Stimulated activated CD8-positive, alpha-beta memory T cell treated with anti-CD3 and anti-CD28 coated beads, Interleukin-12 subunit alpha, Interleukin-12 subunit beta, amount 100 ng/mL, for 1 hour (primary cell): ENCODE data around the gene PRR7.
A peak's percentile ranks its signal among the peaks of the same experiment; 100 is the strongest.
"Not testable (repeated sequence)": the region's sequence is repeated elsewhere in the genome, so short reads cannot be mapped to it uniquely, and the experiment has no call there.

Experiments used
- DNase-seq: peaks from one replicate; pipeline ENCODE4 v3.0.0-alpha.2; 2020; ENCODE audit warnings: low read depth

Gene PRR7, protein sequence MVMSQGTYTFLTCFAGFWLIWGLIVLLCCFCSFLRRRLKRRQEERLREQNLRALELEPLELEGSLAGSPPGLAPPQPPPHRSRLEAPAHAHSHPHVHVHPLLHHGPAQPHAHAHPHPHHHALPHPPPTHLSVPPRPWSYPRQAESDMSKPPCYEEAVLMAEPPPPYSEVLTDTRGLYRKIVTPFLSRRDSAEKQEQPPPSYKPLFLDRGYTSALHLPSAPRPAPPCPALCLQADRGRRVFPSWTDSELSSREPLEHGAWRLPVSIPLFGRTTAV

DNA sequence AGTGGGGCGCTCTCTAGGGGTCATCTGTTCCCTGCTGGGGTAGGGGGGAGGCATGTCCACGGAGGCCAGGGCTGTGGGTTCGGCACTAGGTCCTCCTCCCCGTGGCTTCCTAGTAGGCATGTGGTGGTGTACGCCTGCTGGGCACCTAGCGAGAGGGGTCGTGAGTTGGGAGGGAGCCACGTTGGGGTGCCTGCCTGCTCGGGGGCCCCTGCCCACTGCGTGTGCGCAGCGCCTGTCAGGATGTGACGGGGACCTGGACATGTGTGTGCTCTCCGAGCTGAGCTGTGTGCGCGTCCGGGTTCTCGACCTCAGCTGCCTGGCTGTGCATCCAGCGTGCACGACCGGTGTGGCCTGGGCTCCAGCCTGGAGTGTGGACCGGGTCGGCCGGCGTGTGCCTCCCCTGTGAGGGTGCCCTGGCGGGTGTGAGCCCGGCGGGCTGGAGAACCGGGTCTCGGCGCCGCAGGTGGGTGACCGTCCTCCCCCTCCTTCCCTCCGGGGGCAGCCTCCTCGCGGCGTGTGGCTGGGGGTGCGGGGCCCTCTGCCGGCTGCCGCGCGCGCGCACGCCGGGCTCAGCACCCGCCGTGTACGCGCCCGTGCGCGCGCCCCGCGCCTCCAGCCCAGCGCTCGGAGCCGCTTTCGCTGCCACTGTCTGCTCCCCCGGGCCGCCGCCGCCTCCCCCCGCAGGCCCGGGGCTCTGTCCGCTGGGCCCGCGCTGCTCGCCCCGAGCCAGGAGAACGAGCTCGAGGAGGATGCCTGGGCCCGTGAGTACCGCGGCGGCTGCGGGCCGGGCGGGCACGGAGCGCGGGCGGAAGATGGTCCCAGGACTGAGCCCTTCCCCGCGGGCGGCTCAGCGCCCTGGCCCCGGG is at the start of gene PRR7:
Gene PRR7 (plus strand): TSS at position 615 of the 866 bp plus-strand sequence. CDS start 8,254 bp downstream, outside the sequence.
- DNase-seq = peak; percentile 45

DNA sequence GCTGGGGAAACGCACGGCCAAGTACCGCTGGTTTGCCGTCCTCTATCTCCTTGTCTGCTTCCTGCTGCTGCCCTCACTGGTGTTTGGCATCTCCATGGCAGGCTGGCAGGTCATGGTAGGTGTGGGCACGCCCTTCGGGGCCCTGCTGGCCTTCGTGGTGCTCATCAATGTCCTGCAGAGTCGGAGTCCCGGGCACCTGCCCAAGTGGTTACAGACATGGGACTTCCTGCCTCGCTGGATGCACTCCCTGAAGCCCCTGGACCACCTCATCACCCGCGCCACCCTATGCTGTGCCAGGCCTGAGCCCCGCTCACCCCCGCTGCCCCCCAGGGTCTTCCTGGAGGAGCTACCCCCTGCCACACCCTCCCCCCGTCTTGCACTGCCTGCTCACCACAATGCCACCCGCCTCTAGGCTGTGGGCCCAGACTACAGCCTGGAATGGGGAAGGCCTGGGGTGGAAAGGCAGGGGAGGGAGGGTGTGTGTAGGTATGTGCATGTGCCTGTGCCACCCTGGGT is 48.7 kb upstream of the PRR7 start:
- no peak for DNase-seq

DNA sequence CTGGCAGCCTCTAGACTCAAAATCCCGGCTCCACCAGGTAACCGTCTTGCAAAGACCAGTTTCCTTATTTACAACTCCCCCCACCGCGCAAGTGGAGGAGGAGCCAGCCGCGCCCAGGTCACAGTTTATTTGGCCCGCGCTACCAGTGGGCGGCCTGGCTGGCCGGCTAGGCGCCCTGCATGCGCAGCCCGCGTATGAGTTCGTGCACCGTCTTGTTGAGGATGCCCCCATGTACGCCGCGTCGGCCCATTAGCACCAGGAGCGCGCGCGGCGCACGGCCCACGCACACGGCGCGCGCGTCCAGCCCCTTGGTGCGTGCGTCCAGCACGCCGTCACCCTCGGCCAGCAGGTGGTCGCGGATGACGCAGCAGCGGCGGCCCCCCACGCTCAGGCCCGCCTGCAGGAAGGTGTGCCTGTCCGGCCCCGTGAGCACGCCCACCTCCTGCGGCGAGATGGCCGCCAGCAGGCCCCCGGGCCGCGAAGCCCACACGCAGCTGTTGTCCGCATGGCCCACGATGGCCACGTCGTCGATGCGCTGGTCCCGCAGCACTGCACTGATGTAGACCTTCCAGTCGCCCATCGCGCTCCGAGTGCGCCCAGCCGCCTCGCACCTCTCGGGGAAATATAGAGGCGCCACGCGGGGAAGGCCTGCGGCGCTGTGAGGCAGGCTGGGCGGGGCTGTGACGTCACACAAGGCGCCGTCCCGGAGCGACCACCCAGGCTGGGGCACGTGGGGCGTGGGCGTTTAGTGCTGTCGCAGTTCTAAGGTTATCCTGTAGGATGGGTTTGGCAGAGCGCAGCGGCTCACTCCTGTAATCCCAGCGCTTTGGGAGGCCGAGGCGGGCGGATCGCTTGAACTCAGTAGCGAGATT is 46.4 kb upstream of the PRR7 start, which contains the start of gene PFN3:
Gene PFN3 (minus strand): TSS at position 665 of the 872 bp plus-strand sequence. CDS start 85 bp downstream, at position 580.
- no peak for DNase-seq

DNA sequence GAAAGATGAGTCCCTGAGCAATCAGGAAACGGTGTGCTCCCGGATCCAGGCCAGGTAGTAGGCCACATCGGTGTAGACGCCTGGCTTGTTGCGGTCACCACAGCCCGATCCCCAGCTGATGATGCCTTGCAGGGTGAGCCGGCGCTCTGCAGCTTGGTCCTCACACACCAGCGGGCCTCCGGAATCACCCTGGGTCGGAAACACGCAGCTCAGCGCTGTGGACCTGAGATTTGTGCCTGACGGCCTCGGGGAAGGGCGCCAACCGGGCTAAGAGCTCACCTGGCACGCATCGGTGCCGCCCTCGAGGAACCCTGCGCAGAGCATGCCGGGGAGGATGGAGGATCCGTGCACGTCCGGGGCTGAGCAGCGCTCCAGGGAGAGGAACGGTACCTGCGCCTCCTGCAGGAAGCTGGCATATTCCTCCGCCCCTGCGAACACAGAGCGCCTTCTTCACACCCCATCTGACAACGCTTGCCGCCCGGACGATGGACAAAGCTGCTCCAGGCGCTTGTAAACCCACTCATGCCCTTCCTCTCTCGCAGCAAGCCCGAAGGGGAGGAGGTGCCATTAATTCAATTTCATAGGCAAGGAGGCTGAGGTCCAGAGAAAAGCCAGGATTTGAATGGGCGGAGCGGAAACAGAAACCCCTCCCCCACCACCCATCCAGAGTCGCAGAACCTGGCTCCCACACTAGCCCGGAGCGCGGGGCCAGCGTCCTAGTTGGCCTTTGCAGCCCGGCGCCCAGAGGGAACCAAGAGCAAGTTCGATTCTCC is 44.2 kb upstream of the PRR7 start:
- peak; percentile 48 for DNase-seq

DNA sequence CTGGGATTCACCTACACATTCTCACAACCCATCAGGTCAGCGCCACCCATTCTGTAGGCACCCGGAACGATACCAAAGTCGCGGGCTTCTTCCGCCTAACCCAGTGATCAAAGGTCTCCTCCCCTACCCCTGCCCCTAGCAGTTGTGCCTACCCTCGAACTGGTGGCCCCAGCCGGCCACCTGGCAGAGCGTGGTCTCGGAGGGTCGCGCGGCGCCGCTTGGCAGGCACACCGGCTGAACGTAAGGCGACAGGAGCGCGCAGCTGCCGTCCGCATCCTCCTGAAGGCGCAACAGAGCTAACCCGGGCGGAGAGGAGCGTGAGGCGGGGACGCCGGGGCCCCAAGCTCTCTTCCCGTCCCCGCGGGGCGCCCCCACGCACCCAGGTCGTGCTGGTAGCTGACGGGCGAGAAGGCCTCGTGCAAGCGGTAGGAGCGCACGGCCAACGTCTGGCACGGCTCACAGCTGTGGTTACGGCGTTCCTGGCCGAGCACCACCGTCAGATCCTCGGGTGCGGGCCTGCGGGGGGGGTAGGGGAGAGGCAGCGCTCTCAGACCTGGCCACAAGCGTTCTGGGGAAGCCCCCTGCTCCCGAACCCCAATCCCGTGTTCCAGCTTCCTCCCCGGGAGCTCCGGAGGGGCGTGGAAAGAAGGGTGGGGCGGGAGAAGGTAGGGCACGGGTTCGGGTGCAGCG is 43.4 kb upstream of the PRR7 start:
- no peak for DNase-seq

DNA sequence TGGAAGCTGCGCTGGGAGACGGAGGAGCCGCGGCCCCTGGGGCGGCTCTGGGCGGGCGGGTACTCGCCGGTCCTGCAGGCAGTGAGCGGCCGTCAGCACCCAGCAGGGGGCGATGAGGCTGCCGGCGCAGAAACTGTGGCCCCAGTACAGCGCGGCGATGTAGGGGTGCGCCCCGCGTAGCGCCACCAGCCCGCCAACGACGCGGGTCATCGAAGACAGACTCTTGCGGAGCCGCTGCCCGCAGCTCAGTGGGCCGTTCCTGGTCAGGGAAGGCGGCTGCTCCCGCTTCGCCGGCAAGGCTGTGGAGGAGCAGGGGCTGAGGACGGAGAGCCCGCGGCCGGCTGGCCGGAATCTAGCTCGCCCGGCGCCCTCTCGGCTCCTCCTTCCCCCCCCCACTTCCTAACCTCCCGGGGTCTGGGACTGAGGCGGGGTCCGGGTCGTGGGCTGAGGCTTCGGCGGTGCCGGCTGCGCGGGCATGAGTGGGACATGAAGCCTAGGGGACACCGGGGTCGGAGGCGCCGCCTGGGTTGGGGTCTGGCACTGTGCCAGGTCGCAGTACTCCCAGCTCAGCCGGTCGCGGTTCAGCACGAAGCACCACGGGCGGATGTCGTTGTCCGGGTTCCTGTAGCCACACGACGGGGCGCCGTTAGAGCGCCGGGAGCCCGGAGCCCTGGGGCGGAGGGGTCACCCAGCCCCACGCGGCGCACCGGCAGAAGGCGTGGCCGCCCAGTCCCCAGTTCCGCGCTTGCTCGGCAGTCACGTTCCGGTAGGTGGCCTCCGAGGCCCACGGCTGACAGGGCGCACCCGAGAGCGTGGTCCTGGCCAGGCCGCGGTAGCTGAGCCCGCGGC is 42.6 kb upstream of the PRR7 start:
- peak; percentile 75 for DNase-seq

DNA sequence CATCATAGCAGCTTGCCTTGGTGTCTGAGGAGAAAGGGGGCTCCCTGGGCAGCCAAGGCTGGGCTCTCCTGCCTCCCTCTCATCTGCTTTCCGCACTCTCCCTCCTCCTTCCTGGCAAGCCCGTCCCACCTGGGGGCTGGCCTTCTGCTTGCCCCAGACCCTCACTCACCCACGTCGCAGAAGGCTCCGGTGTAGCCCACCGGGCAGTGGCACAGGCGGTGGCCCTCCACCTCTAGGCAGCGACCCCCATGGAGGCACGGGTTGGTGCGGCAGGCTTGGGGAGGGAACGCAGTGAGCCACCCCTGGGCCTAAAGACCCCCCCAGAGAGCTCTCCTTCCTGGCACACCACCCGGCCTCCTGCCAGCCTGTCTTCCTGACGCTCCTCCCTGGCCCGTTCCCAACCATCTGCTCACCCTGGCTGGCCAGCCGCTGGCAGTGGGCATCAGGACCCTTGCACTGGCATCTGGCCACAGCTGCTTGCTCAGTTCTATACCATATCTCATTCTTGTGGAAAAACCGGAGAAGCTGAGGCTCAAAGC is 41.9 kb upstream of the PRR7 start:
- DNase-seq = no peak

DNA sequence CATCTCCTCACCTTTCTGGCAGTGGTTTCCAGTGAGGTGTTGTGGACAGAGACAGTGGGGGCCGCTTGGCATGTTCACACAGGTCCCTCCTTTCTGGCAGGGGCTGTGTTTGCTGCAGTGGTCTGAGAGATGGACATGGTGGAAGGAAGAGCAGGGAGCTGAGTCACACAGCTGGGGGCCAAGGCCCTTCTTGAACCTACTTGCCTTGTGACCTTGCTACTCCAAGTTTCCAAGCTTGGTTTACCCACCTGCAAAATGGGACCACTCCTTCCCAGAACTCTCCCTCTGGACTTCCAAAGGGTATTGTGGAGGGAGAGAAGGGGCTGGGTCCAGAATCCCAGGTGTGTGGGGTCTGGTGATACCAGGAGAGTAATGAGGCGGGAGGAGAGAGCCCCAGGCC is 41.3 kb upstream of the PRR7 start:
- DNase-seq = no peak

DNA sequence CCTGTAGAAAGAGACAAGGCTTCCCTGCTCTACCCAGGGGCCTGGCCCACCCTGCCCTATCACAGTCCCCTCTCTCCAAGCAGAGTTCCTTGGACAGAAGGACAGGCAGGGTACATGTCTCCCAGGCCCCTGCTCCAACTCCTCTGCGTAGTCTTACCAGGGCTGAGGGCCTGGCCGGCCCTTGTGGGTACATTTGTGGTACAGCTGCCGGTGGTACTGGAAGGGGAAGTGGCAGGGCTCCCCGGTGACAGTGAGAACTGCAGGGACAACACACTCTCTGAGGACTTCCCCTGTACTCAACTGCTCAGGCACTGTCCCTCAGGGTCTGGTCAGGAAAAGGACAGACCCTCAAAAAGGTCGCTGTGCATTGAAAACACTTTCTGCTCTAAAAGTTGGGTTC is 40.8 kb upstream of the PRR7 start:
- DNase-seq = no peak

DNA sequence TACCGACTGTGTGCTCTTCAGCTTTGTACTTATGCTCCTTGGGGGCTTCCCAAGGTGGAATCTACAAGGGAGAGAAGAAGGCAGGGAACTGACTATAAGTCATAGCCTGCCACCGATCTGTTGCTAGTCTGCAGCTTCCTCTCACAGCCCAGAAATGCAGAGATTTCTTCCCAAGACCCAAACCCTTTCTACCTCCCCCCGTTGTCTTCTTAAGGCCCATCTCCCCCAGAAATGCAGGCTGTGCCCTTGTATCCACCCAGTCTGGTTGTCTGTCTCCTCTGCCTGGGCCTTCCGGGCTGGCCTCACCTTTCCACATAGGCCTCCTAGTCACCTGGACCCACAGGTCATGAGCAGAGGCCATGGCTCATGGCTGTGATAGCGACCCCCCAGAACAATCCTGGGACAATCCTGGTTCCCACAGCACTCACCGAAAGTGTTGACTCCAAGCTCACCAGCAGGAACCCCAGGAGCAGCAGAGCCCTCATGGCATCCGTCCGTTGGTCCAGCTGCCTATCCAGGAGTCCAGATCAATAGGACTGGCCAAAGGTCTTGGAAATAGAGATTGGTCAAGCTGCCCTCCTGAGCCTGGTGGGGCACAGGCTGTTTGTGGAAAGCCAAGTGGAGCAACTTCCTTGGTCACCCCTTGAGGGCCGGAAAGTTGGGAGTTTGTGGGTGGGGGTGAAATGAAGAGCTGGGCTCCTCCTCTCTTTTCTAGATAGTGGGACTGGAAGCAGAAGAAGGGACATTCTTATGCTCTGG is 37.4 kb upstream of the PRR7 start, which contains the start of gene F12:
Gene F12 (minus strand): TSS at position 522 of the 759 bp plus-strand sequence. CDS start 37 bp downstream, at position 485.
- DNase-seq = no peak

DNA sequence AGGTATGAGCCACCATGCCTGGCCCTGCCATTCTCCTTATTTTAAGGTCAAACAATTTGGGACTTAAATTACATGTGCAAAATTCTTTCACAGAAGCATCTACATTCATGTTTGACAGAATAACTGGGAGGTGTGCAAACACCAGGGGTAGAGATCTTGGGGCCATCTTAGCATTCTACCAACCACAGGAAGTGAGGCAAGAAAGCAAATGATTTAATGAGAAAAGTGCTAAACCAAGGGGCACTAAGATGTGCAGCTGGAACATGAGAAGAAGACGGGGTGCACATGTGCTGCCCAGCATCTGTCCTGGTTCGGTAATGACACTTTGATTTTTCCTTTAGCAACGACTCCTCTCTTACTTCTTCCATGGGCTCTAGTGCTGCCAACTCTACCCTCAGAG is 36.0 kb upstream of the PRR7 start:
- DNase-seq = no peak

DNA sequence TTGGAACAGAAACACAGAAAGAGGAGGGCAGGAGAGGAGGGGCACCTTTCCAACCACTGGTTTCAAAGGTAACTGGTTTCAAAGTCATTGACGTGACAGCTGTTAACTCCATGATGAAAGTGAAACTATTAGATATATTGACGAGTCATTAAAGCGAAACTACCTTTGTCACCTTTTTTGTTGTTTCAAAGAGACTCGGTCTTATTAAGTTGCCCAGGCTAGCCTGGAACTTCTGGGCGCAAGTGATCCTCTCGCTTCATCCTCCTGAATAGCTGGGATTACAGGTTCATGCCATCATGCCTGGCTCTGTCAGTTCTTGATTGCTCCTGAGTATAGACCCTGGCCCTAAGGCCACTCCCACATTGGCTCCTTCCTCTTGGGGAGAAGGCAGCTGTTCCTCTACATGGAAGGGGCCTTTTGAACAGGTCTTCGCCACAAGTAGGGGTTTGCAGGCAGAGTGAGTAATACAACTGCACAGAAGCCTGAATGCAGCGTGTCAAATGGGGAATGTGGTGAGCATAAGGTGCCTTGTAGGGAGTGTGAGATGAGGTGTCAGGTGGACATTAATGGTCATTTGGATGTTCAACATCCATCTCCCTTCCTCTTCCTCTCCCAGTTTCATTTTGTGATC is 33.9 kb upstream of the PRR7 start:
- no peak for DNase-seq

DNA sequence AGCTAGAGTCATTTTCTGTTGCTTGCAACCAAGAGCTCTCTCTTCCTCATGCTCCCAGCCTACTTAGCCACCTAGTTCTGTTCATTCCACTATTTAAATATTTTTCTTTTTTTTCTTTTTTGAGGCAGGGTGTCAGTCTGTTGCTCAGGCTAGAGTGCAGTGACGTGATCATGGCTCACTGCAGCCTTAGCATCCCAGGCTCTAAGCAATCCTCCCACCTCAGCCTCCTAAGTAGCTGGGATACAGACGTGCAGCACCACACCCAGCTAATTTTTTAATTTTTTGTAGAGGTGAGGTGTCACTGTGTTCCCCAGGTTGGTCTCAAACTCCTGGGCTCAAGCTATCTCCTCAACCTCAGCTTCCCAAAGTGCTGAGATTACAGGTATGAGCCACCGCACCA is 32.1 kb upstream of the PRR7 start:
- DNase-seq = no peak

DNA sequence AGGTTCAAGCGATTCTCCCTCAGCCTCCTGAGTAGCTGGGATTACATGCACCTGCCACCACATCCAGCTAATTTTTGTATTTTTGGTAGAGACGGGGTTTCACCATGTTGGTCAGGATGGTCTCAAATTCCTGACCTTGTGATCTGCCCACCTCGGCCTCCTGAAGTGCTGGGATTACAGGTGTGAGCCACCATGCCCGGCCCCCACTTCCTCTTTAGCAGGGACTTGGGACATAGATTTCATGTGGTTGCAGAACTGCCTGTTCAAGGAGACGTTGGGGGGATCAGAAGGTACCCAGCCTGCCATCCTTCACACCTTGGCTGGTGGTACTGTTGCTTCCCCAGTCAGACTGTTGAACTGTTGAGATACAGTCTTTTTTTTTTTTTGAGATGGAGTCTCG is 29.5 kb upstream of the PRR7 start:
- DNase-seq = not testable (repeated sequence)

DNA sequence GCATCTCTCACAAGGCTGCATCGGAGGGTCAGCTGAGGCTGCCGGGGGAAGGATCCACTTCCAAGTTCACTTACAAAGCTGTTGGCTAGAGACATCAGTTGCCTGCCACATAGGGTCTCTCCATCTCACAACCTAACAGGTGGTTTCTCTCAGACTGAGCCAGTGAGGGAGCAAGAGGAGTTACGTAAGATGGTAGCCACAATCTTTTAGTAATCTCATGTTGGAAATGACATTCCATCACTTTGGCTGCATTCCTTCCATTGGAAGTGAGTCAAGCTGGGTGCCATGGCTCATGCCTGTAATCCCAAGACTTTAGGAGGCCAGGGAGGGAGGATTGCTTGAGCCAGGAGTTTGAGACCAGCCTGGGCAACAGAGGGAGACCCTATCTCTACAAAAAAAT is 27.6 kb upstream of the PRR7 start:
- no peak for DNase-seq

DNA sequence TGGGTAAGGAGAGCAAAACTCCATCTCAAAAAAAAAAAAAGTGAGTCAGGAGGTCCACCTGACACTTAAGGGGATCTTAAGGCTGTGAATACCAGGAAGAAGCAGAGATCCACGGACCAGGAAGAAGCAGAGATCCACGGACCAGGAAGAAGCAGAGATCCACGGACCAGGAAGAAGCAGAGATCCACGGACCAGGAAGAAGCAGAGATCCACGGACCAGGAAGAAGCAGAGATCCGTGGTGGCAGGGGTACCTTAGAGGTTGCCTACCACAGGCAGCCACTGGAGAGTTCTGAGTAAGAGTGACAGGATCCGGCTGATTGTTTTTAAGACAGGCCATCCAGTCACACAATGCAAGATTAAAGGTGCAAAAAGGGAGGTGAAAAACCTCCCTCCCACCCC is 26.1 kb upstream of the PRR7 start:
- DNase-seq = not testable (repeated sequence)

DNA sequence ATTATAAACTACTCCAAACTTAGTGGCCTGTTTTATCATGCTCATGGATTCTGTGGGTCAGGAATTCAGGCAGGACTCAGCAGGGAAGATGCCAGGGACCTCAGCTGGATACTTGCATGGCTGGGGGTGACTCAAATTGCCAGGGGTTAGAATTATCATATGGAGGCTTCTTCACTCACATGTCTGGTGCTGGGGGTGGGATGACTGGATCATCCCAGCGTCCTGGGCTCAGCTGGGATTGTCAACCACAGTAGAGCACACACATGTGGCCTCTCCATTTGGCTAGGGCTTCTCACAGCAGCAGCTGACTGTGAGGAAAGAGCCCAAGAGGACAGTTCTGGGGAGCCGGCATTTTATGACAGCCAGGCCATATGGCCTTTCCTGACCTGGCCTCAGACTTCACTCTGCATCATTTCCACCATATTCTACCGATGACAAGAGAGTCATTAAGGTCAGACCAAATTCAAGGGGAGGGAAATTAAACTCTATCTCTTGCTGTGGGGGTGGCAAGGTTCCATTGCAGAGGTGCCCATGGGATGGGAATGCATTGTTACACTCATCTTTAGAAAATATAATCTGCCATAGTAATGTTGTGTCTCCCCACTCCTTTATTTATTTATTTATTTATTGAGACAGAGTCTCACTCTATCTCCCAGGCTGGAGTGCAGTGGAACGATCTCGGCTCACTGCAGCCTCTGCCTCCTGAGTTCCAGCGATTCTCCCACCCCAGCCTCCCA is 25.4 kb upstream of the PRR7 start:
- no peak for DNase-seq
